HUES48 (cell line): ENCODE measurements around the gene RNF167.

Source experiments
- H3K27ac ChIP-seq: one replicate; pipeline ENCODE4 v1.7.0; 2013; ENCODE audit warnings: low read depth, low read length, inconsistent platforms
- H3K27me3 ChIP-seq: 2 replicates; pipeline ENCODE4 v1.6.1; 2013; ENCODE audit warnings: mild to moderate bottlenecking, low read length; ENCODE audit not compliant: control insufficient read depth, insufficient read depth
- H3K36me3 ChIP-seq: 2 replicates; pipeline ENCODE4 v1.6.1; 2013; ENCODE audit warnings: low read length; ENCODE audit not compliant: control insufficient read depth, insufficient read depth
- H3K4me1 ChIP-seq: 2 replicates; pipeline ENCODE4 v1.6.1; 2013; ENCODE audit warnings: mild to moderate bottlenecking, low read length; ENCODE audit not compliant: control insufficient read depth, insufficient read depth
- H3K4me3 ChIP-seq: 2 replicates; pipeline ENCODE4 v1.5.1; 2013; ENCODE audit warnings: mild to moderate bottlenecking, low read depth, low read length
- H3K9ac ChIP-seq: 2 replicates; pipeline ENCODE4 v1.6.1; 2013; ENCODE audit warnings: mild to moderate bottlenecking, low read depth, low read length, moderate library complexity
- H3K9me3 ChIP-seq: 2 replicates; pipeline ENCODE4 v1.6.1; 2013; ENCODE audit warnings: low read length; ENCODE audit not compliant: control insufficient read depth, insufficient read depth

The RNF167 gene

GRCh38 chr17:4940555-4941318 is 669 bp downstream of the RNF167 start:
- no peaks in the 10 kb centered on the region for H3K27me3 ChIP-seq
- H3K36me3 ChIP-seq: peaks cover 70% of the 10 kb centered on the region
- peak overlapping the region; percentile 99 for H3K27ac ChIP-seq
- no peaks in the 10 kb centered on the region for H3K9me3 ChIP-seq
- peak overlapping the region; percentile 89 for H3K4me3 ChIP-seq
- peaks cover 11% of the 10 kb centered on the region; the same call in 1 of the 2 replicates for H3K4me1 ChIP-seq
- H3K9ac ChIP-seq: peak overlapping the region; percentile 92

- Histone ChIP-seq H3K27ac (peak overlapping the region; percentile 99), H3K9me3 (no peaks in the 10 kb centered on the region), H3K27me3 (no peaks in the 10 kb centered on the region), H3K4me3 (peak overlapping the region; percentile 89), H3K36me3 (peaks cover 70% of the 10 kb centered on the region), H3K4me1 (peaks cover 14% of the 10 kb centered on the region; the same call in 1 of the 2 replicates), H3K9ac (peak overlapping the region; percentile 92)
These were observed 1.2 kb downstream of the RNF167 start for GRCh38 chr17:4941319-4941610.

GRCh38 chr17:4942760-4943508 is 2.9 kb downstream of the RNF167 start:
- Histone ChIP-seq H3K27ac (peak overlapping the region; percentile 16), H3K9ac (no peak overlapping the region), H3K4me3 (no peak overlapping the region), H3K9me3 (no peaks in the 10 kb centered on the region), H3K36me3 (peaks cover 60% of the 10 kb centered on the region), H3K4me1 (peaks cover 19% of the 10 kb centered on the region; the same call in 1 of the 2 replicates), H3K27me3 (no peaks in the 10 kb centered on the region)

- H3K9ac ChIP-seq: 0 out of 2 replicates have a peak overlapping the region, but pooled peaks have one; percentile 25
- H3K27ac ChIP-seq: peak overlapping the region; percentile 76
- no peaks in the 10 kb centered on the region for H3K9me3 ChIP-seq
- H3K36me3 ChIP-seq: peaks cover 51% of the 10 kb centered on the region
- H3K4me3 ChIP-seq: no peak overlapping the region
- H3K27me3 ChIP-seq: no peaks in the 10 kb centered on the region
- H3K4me1 ChIP-seq: peaks cover 13% of the 10 kb centered on the region; the same call in 1 of the 2 replicates
These were observed 4.1 kb downstream of the RNF167 start for GRCh38 chr17:4944163-4944553.

GRCh38 chr17:4944554-4945175 is 4.6 kb downstream of the RNF167 start:
- Histone ChIP-seq H3K4me3 (no peak overlapping the region), H3K4me1 (peaks cover 13% of the 10 kb centered on the region; the same call in 1 of the 2 replicates), H3K9ac (0 out of 2 replicates have a peak overlapping the region, but pooled peaks have one; percentile 25), H3K27me3 (no peaks in the 10 kb centered on the region), H3K9me3 (no peaks in the 10 kb centered on the region), H3K27ac (peak overlapping the region; percentile 76), H3K36me3 (peaks cover 51% of the 10 kb centered on the region)

- peak overlapping the region; percentile 76 for H3K27ac ChIP-seq
- peak overlapping the region; percentile 25; the same call in 1 of the 2 replicates for H3K4me3 ChIP-seq
- no peaks in the 10 kb centered on the region for H3K9me3 ChIP-seq
- H3K9ac ChIP-seq: no peak overlapping the region; the same call in 1 of the 2 replicates
- H3K36me3 ChIP-seq: peaks cover 51% of the 10 kb centered on the region
- no peaks in the 10 kb centered on the region for H3K27me3 ChIP-seq
- H3K4me1 ChIP-seq: peaks cover 13% of the 10 kb centered on the region; the same call in 1 of the 2 replicates
These were observed 5.3 kb downstream of the RNF167 start for GRCh38 chr17:4945176-4945943.

GRCh38 chr17:4945944-4946280 is 5.8 kb downstream of the RNF167 start:
- Histone ChIP-seq H3K4me3 (peak overlapping the region; percentile 98; the same call in 1 of the 2 replicates), H3K27ac (peak overlapping the region; percentile 76), H3K4me1 (peaks cover 16% of the 10 kb centered on the region), H3K36me3 (peaks cover 51% of the 10 kb centered on the region), H3K27me3 (no peaks in the 10 kb centered on the region), H3K9ac (no peak overlapping the region), H3K9me3 (no peaks in the 10 kb centered on the region)

- Histone ChIP-seq H3K9ac (peak overlapping the region; percentile 80), H3K27ac (peak overlapping the region; percentile 100), H3K36me3 (peaks cover 51% of the 10 kb centered on the region), H3K4me1 (peaks cover 18% of the 10 kb centered on the region), H3K4me3 (peak overlapping the region; percentile 98), H3K27me3 (no peaks in the 10 kb centered on the region), H3K9me3 (no peaks in the 10 kb centered on the region)
These were observed 6.4 kb downstream of the RNF167 start for GRCh38 chr17:4946312-4946976.

- H3K4me3 ChIP-seq: peak overlapping the region; percentile 98
- H3K4me1 ChIP-seq: peaks cover 22% of the 10 kb centered on the region
- peak overlapping the region; percentile 100 for H3K27ac ChIP-seq
- no peaks in the 10 kb centered on the region for H3K27me3 ChIP-seq
- peak overlapping the region; percentile 80 for H3K9ac ChIP-seq
- peaks cover 49% of the 10 kb centered on the region for H3K36me3 ChIP-seq
- no peaks in the 10 kb centered on the region for H3K9me3 ChIP-seq
These were observed 6.9 kb downstream of the RNF167 start for GRCh38 chr17:4947010-4947410.
